ENCODE data around the gene OPN5. TPM values are rescaled to one million over a fixed set of nuclear protein-coding genes. Genes with fewer than 3 reads are reported as not detected.

Gene OPN5
- total and polyA plus RNA-seq, 8 donors, result not detected

GRCh38 chr6:47832386-47833100 is 50.7 kb downstream of the OPN5 start:
- no peak for DNase-seq
- TF ChIP-seq, protein P1, sequence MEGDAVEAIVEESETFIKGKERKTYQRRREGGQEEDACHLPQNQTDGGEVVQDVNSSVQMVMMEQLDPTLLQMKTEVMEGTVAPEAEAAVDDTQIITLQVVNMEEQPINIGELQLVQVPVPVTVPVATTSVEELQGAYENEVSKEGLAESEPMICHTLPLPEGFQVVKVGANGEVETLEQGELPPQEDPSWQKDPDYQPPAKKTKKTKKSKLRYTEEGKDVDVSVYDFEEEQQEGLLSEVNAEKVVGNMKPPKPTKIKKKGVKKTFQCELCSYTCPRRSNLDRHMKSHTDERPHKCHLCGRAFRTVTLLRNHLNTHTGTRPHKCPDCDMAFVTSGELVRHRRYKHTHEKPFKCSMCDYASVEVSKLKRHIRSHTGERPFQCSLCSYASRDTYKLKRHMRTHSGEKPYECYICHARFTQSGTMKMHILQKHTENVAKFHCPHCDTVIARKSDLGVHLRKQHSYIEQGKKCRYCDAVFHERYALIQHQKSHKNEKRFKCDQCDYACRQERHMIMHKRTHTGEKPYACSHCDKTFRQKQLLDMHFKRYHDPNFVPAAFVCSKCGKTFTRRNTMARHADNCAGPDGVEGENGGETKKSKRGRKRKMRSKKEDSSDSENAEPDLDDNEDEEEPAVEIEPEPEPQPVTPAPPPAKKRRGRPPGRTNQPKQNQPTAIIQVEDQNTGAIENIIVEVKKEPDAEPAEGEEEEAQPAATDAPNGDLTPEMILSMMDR (IDR thresholded peaks at IDR 0.05), result no peak
- no peaks in the 10 kb centered on the region for H3K4me1 ChIP-seq
- intact Hi-C loops (cut with DNase I), result no loop called here
- no peak for ATAC-seq
- no peaks in the 10 kb centered on the region for H3K36me3 ChIP-seq
- H3K4me3 ChIP-seq, result no peak overlapping the region
- no peak for FAIRE-seq
- no peaks in the 10 kb centered on the region for H3K27me3 ChIP-seq
- H3K9me3 ChIP-seq, result no peaks in the 10 kb centered on the region
- no peak overlapping the region for H3K27ac ChIP-seq
- WGBS, 2 donors, result 18 to 35% methylated on average over 2 of the region's 2 CpGs

DNA sequence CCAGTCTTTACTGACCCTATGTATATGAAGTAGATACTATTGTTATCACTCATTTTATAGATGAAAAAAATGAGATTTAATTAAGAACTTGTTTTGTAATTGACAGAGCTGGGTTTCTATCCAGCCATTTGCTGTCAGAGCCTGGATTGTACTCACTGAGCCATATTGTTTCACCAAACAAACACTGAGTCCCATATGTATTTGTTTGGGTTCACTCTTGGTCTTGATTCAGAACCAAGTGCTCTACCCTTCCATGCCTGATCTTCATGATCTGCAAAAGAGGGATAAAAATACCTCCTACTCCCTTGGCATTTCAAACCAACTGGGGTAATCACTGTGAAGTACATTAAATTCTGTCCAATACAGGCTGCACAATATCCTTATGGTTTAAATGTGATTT is 52.4 kb downstream of the OPN5 start:
- intact Hi-C loops (cut with DNase I), result no loop called here
- FAIRE-seq (no peak), ATAC-seq (no peak), DNase-seq (no peak)
- H3K27ac ChIP-seq, result no peak overlapping the region
- no peaks in the 10 kb centered on the region for H3K9me3 ChIP-seq
- H3K4me3 ChIP-seq, result no peak overlapping the region
- H3K4me1 ChIP-seq, result no peaks in the 10 kb centered on the region
- no peaks in the 10 kb centered on the region for H3K36me3 ChIP-seq
- TF ChIP-seq, protein P1 (IDR thresholded peaks at IDR 0.05), result no peak
- H3K27me3 ChIP-seq, result no peaks in the 10 kb centered on the region

GRCh38 chr6:47836046-47836445 is 54.2 kb downstream of the OPN5 start:
- FAIRE-seq (no peak), DNase-seq (no peak), ATAC-seq (no peak)
- Histone ChIP-seq H3K36me3 (no peaks in the 10 kb centered on the region), H3K27ac (no peak overlapping the region), H3K4me1 (no peaks in the 10 kb centered on the region), H3K9me3 (no peaks in the 10 kb centered on the region), H3K4me3 (no peak overlapping the region), H3K27me3 (no peaks in the 10 kb centered on the region)
- intact Hi-C loops (cut with DNase I), result no loop called here
- TF ChIP-seq, protein P1 (IDR thresholded peaks at IDR 0.05), result no peak

DNA sequence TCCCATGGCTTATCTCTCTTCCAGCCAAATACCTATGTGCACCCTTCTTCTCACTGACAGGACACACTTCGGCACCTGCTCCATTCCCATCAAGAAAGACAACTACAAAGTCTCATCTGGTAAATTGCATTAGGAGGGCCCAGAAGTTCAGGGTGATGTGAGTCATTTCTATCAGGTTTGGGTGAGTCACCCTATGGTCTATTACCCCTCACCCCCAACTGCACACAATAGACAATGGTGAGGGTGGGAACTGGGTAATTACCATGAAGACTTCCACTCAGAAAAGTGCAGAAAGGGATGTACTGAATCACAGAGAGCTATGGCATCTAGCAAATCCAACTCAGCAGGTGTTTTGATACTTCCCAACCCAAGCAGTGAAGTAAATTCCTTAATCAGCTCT is 54.8 kb downstream of the OPN5 start:
- no peaks in the 10 kb centered on the region for H3K36me3 ChIP-seq
- TF ChIP-seq, protein P1 (IDR thresholded peaks at IDR 0.05), result no peak
- intact Hi-C loops (cut with DNase I), result no loop called here
- no peak for ATAC-seq
- no peaks in the 10 kb centered on the region for H3K9me3 ChIP-seq
- DNase-seq, result no peak
- H3K27me3 ChIP-seq, result no peaks in the 10 kb centered on the region
- no peak overlapping the region for H3K27ac ChIP-seq
- no peak for FAIRE-seq
- no peaks in the 10 kb centered on the region for H3K4me1 ChIP-seq
- H3K4me3 ChIP-seq, result no peak overlapping the region
- WGBS, 2 donors, result 48 to 78% methylated on average over 1 of the region's 1 CpG

- Histone ChIP-seq H3K27ac (no peak overlapping the region), H3K4me3 (no peak overlapping the region), H3K36me3 (no peaks in the 10 kb centered on the region), H3K9me3 (no peaks in the 10 kb centered on the region), H3K4me1 (no peaks in the 10 kb centered on the region), H3K27me3 (no peaks in the 10 kb centered on the region)
- intact Hi-C loops (cut with DNase I), result no loop called here
- FAIRE-seq (no peak), ATAC-seq (no peak), DNase-seq (no peak)
- 60 to 65% methylated on average over 1 of the region's 1 CpG for WGBS, 2 donors
- TF ChIP-seq, protein P1 (IDR thresholded peaks at IDR 0.05), result no peak
These were observed 57.8 kb downstream of the OPN5 start for GRCh38 chr6:47839645-47840044.
